ENCODE measurements around the gene SLC25A40. TPM values are rescaled to one million over a fixed set of nuclear protein-coding genes. Genes with fewer than 3 reads are reported as not detected.

The SLC25A40 gene
- total RNA-seq, 1 experiment from 2014 or later = 29.6 TPM

DNA sequence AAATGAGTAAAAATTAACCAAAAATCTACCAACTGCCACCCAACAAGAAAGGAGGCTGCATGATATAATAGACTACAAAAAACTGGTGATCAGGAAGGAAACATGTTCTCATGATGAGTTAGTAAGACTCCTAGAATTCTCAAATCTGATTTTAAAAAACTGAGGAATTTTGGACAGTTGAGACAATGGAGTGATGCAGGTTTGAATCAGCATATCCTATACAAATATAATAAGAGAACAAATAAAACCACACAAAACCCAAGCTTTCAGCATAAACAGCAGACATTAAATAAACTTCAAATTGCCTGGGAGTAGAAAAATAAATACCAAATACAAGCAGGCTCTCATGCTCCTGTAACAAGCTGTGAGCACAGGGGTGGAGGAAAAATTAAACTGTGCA is 57.8 kb downstream of the SLC25A40 start:
- intact Hi-C loops (cut with micrococcal nuclease; ENCODE audit: unreplicated experiment) = no loop called here
- H3K9me3 ChIP-seq (ENCODE audit: low read depth, low read length, poor library complexity, severe bottlenecking) = no peaks in the 10 kb centered on the region
- no peaks in the 10 kb centered on the region for H3K36me3 ChIP-seq (ENCODE audit: insufficient read depth, low read length, poor library complexity, severe bottlenecking)
- DNase-seq (ENCODE audit: low spot score) = no peak
- CTCF ChIA-PET = no interaction called here
- peaks cover 3% of the 10 kb centered on the region for H3K27me3 ChIP-seq (replicated peaks; ENCODE audit: insufficient read depth, low read depth, low read length, poor library complexity)
- H3K4me3 ChIP-seq (ENCODE audit: low read depth, low read length, poor library complexity, severe bottlenecking) = no peak overlapping the region
- no TSS peak for BruUV-seq (replicated peaks)
- no peaks in the 10 kb centered on the region for H3K4me1 ChIP-seq (ENCODE audit: insufficient read depth, low read length, poor library complexity, severe bottlenecking)
- H3K27ac ChIP-seq (ENCODE audit: low read depth, low read length, poor library complexity, severe bottlenecking) = no peak overlapping the region
- POLR2A ChIA-PET (ENCODE audit: low non-redundant PET) = no interaction called here
- TF ChIP-seq, protein P1, sequence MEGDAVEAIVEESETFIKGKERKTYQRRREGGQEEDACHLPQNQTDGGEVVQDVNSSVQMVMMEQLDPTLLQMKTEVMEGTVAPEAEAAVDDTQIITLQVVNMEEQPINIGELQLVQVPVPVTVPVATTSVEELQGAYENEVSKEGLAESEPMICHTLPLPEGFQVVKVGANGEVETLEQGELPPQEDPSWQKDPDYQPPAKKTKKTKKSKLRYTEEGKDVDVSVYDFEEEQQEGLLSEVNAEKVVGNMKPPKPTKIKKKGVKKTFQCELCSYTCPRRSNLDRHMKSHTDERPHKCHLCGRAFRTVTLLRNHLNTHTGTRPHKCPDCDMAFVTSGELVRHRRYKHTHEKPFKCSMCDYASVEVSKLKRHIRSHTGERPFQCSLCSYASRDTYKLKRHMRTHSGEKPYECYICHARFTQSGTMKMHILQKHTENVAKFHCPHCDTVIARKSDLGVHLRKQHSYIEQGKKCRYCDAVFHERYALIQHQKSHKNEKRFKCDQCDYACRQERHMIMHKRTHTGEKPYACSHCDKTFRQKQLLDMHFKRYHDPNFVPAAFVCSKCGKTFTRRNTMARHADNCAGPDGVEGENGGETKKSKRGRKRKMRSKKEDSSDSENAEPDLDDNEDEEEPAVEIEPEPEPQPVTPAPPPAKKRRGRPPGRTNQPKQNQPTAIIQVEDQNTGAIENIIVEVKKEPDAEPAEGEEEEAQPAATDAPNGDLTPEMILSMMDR (conservative IDR thresholded peaks at IDR 0.05; ENCODE audit: low read depth, low read length) = no peak
- TF ChIP-seq EZH2 (IDR thresholded peaks at IDR 0.05; ENCODE audit: borderline replicate concordance, low read depth, low read length, poor library complexity, severe bottlenecking) = no peak

DNA sequence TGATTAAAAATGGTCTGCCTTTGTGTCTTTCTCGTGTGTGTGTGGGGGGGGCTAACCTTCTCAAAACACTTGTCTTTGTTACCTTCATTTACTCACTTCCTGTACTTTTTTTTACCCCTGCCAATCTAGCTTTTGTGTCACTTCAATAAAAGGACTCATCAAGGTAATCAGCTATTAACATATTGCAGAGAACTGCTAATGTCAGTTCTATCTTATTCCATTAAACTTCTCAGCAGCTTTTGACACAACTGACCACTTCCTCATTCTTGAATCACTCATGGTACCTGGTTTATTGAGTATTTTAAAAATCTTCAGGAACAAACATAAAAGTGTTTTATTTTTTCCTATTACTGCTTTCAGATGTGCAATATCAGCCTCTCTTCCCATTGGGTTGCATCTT is 59.8 kb downstream of the SLC25A40 start:
- Histone ChIP-seq H3K27me3 (replicated peaks; ENCODE audit: insufficient read depth, low read depth, low read length, poor library complexity) (peaks cover 3% of the 10 kb centered on the region), H3K27ac (ENCODE audit: low read depth, low read length, poor library complexity, severe bottlenecking) (no peak overlapping the region), H3K36me3 (ENCODE audit: insufficient read depth, low read length, poor library complexity, severe bottlenecking) (no peaks in the 10 kb centered on the region), H3K4me1 (ENCODE audit: insufficient read depth, low read length, poor library complexity, severe bottlenecking) (no peaks in the 10 kb centered on the region), H3K9me3 (ENCODE audit: low read depth, low read length, poor library complexity, severe bottlenecking) (no peaks in the 10 kb centered on the region), H3K4me3 (ENCODE audit: low read depth, low read length, poor library complexity, severe bottlenecking) (no peak overlapping the region)
- CTCF ChIA-PET = no interaction called here
- POLR2A ChIA-PET (ENCODE audit: low non-redundant PET) = no interaction called here
- TF ChIP-seq, protein P1 (conservative IDR thresholded peaks at IDR 0.05; ENCODE audit: low read depth, low read length) = no peak
- TF ChIP-seq EZH2 (IDR thresholded peaks at IDR 0.05; ENCODE audit: borderline replicate concordance, low read depth, low read length, poor library complexity, severe bottlenecking) = no peak
- BruUV-seq (replicated peaks) = no TSS peak
- intact Hi-C loops (cut with micrococcal nuclease; ENCODE audit: unreplicated experiment) = no loop called here
- no peak for DNase-seq (ENCODE audit: low spot score)

DNA sequence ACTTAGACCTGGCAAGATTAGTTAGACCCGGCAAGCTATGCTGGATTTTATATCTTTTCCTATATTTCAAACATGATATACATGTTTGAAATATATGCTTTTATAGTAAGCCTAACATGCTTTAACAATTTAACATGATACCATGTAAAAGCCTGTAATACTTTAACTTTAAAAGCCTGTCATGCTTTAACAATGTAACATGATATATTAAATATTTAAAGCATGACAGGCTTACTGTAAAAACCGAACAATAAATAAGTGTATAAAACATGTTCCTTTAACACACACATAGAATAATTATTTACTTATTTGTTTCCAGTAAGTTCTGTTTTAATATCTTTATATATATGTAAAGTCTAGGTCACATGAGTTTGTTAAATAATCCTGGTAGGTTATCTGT is 65.4 kb downstream of the SLC25A40 start:
- no peak for DNase-seq (ENCODE audit: low spot score)
- Histone ChIP-seq H3K27ac (ENCODE audit: low read depth, low read length, poor library complexity, severe bottlenecking) (no peak overlapping the region), H3K9me3 (ENCODE audit: low read depth, low read length, poor library complexity, severe bottlenecking) (no peaks in the 10 kb centered on the region), H3K27me3 (replicated peaks; ENCODE audit: insufficient read depth, low read depth, low read length, poor library complexity) (no peaks in the 10 kb centered on the region), H3K4me3 (ENCODE audit: low read depth, low read length, poor library complexity, severe bottlenecking) (no peak overlapping the region), H3K4me1 (ENCODE audit: insufficient read depth, low read length, poor library complexity, severe bottlenecking) (peaks cover 2% of the 10 kb centered on the region), H3K36me3 (ENCODE audit: insufficient read depth, low read length, poor library complexity, severe bottlenecking) (no peaks in the 10 kb centered on the region)
- intact Hi-C loops (cut with micrococcal nuclease; ENCODE audit: unreplicated experiment) = no loop called here
- CTCF ChIA-PET = no interaction called here
- no peak for TF ChIP-seq EZH2 (IDR thresholded peaks at IDR 0.05; ENCODE audit: borderline replicate concordance, low read depth, low read length, poor library complexity, severe bottlenecking)
- TF ChIP-seq, protein P1 (conservative IDR thresholded peaks at IDR 0.05; ENCODE audit: low read depth, low read length) = no peak
- POLR2A ChIA-PET (ENCODE audit: low non-redundant PET) = no interaction called here
- BruUV-seq (replicated peaks) = no TSS peak

All from A673 (cell line).